HG02798 (cell line): ENCODE data around the gene APOBEC2.

Experiments
- ATAC-seq: cut with Tn5 transposase; IDR thresholded peaks from one replicate; pipeline ENCODE4 v1.9.1; 2021; ENCODE audit warnings: mild to moderate bottlenecking; ENCODE audit not compliant: unreplicated experiment, poor library complexity

Gene APOBEC2

DNA sequence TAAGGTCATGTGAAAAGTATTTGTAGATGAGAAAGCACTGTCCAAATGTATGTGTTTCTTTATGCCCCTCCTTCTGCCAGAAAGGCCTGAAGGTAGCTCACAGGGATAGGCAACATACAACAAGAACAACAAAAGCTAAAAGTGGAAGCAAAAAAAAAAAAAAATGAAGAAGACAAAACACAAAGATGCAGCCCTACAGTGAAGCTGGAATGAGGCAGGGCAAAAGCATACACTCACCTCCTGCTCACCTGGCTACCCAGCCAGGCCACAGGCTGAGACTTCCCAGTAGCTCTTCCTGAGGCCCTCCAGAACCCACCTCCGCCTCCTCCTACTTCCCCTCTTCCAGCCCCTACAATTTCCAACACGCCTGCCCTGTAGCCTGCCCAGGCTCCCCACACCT, 16.4 kb upstream of the APOBEC2 start:
- no peak for ATAC-seq

DNA sequence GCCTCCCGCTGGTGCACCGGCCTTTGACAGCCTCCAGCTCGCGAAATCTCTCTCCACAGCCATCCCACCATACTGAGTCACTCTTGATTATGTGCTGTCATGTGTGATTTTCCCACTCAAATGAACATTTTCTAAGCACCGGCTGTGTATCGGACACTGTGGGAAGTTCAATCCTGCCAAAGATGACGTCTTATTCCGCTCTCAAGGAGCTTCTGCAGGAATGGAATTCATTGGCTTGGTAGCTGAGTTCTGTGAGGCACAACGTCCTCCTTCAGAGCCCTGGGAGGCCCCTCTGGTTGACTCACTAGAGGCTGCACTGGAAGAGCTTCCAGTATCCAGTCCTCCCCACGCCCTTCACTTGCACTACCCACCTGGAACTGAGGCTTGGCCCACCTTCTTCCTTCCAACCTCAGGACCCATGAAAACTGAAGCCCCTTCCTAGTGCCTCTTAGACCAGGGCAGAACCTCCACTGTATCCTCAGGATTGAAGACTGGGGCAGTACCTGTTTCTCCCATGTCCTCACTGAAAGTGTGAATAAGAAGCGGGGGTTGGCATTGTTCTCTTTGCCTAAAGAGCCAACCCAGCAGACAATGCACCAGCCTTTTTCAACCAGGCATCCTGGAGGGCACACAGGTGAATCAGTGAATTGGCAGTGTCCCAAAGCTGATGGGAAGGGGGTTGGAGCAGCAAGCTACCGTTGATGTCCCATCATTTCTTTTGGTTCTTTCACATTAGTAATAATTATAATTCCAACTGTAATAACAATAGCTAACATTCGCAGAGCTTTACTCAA, 15.7 kb upstream of the APOBEC2 start:
- no peak for ATAC-seq

DNA sequence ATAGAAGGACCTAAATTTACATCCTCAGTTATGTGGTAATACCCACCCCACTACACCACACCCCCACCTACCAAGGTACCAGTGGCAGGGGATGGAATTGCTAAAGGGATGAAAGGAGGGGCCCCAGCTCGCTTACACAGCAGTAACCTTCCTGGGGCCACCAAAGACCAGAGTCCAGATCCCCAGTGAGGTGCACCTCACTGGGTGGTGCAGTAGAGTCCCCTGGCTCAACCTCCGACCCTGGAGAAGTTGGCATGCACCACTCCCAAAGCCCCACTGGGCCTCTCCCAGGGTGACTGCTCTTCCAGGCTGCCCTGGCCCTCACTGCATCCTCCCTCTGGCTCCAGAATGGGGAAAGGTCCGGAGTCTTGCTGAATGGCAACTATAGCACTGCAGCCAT, 14.8 kb upstream of the APOBEC2 start:
- ATAC-seq: no peak

- no peak for ATAC-seq
Measured at GRCh38 chr6:41039060-41039998, 13.7 kb upstream of the APOBEC2 start, which contains the start of gene UNC5CL. TSS of gene UNC5CL (minus strand) at chr6:41039221. CDS start at chr6:41035074, 4,147 bp downstream.

DNA sequence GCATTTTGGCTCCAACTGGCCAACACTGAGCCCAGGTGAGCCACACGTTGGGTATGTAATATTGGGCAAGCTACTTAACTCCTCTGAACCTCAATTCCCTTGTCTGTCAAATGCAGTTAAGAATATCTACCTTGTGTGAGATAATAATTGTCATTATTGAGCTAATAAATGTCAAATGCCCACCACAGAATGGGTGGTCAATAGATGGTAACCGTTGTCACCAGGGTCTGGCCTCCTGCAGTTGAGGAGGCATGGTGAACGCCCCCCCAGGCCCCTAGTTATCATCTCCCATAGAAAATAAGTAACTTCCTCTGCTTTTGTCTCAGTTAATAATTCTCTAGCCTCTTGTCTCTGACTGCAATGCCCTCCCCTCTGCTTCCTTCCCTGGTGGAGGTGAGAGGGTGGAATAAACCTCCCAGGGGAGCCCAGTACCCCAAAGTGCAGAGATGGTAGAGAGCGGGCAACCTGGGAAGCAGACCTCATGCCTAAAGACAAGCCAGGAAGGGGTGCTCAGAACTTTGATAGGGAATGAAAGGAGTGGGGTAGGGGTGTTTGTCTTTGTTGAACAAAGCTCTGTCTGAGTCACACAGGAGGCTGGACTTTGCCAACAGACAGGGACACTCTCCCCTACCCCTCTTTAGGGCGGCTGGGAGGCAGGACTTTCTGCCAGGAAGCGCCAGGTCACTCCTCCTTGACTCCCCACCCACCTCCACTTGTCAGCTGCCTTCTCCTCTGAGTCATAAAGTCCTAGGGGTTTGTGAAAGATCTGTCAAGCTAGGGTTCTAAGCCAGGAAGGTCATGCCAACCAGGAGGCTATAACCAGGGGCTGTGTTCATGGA, 12.7 kb upstream of the APOBEC2 start:
- no peak for ATAC-seq

DNA sequence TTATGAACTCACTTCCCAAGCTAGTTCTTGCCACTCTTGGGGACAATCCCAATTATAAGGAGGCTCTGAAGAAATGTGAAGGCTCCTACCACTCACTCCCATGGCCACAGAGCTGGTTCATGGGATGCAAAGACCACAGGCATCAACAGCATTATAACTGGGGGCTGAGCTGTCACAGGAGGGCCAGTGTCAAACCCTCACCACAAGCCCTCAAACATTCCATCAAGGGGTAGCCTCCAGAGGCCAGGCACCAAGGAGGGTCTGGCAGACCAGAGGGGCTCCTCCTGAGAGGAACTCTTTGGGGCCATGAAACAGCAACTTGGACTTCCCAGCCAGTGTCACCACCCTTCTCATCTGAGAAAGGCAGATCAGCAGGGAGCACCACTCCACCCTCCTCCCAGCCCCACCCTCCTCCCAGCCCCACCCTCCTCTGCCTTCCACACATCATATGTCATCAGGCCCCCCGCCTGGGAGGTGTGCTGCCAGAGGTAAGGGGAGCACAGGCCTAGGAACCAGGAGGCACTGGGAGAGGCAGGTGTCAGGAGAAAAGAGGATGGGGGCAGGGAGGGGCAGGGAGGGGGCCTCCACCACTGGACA, 12.0 kb upstream of the APOBEC2 start:
- no peak for ATAC-seq

DNA sequence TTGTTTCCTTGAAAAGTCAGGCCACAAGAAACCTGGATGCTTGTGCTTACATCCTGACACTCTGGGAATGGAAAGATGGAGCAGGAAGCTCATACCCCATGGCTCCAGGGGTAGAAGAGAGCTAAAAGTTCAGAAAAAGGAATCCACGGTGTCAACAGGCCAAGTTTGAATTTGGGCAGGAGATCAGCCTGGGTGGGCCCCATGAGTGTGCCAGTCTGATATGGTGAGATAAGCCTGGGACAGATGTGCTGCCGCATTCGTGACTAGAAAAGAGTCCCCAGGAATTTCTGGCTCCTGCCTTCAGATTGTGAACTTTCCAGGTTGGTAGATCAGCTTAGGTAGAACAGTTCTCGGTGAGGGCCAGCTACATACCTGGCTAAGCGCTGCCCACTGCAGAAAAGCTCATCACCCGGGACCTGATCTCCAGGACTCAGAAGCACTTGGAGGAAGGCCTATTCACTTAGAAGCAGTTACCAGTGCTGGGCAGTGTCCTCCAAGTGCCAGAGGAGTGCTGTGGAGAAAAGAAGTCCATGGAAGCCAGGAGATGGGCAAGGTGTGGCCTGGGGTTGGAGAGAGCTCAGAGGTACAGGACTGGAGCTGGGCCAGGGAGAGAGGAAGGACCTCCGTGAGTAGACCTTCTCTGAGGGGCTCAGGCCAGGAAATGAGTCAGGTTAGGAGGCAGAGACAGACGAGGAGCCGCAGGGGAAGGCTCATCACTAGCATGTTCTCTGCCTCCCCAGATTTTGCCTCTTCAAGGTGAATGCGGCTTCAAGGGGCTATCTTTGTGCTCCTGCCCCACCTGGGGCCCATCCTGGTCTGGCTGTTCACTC, 10.6 kb upstream of the APOBEC2 start, which contains the start of gene TSPO2:
TSPO2 (plus strand) TSS at position 242 of the 830 bp plus-strand sequence; CDS start at position 761, 519 bp downstream.
- ATAC-seq: no peak

DNA sequence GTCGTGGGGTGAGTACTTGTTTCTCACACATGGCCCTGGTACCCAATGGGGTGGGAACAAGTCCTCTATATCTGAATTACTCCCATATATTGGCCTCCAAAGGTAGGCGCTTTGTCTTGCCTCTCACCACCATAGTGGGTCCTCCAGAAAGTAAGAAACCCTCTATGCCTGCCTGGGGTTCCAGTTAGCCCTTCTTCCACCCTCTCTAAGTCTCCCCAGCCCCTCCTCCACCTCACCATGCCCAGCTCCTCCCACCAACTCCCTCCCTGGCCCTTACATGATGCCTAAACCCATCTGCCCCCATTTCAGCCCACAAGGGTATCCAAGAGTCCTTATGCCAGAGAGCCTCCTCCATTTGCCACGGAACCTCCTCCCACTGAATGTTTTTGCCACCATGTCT, 9.9 kb upstream of the APOBEC2 start:
- no peak for ATAC-seq

- ATAC-seq: no peak
Measured at GRCh38 chr6:41045664-41046063, 7.3 kb upstream of the APOBEC2 start.

- ATAC-seq: no peak
Measured at GRCh38 chr6:41046084-41046483, 6.9 kb upstream of the APOBEC2 start.

- ATAC-seq: no peak
Measured at GRCh38 chr6:41047306-41047705, 5.7 kb upstream of the APOBEC2 start.

- ATAC-seq: no peak
Measured at GRCh38 chr6:41047745-41048732, 5.0 kb upstream of the APOBEC2 start.

GRCh38 chr6:41049521-41049920, 3.5 kb upstream of the APOBEC2 start:
- ATAC-seq: no peak

- no peak for ATAC-seq
Measured at GRCh38 chr6:41049955-41050354, 3.0 kb upstream of the APOBEC2 start.

DNA sequence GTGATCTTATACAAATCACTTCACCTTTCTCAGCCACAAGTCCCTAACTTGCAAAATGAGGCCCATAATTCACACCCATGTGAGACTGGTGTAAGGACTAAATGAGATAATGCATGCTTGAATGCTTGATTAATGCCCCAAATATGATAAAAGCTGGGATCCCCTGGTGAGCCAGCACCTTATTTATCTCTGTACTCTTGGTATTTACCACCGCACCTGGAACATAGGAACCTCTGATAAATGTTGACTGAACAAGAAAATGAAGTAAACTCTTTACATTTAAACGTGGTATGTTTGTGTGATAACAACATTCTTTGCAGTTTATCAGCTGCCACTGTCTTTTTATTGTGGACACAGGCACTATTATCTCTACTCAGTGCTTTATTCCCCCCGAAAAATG, 2.5 kb upstream of the APOBEC2 start:
- ATAC-seq: no peak

DNA sequence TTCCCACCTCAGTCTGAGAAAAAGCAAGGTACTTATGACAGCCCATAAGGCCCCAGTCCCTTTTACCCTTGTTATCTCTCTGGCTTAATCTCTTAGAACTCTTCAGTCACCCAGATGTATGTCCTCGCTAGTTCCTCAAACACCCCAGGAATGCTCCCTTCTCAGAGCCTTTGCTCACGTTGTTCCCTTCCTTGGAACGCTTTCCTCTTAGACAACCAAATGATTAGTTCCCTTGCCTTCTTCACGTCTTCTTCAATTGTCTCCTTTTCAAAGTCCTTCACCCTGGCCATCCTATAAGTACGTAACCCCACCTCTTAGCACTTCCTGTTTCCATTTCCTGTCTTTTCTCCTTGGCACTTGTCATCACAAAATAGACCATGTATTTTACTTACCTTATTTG, 1.1 kb upstream of the APOBEC2 start:
- ATAC-seq: no peak

- ATAC-seq: no peak
Measured at GRCh38 chr6:41054511-41054910, 1.5 kb downstream of the APOBEC2 start.

GRCh38 chr6:41055149-41055548, 2.1 kb downstream of the APOBEC2 start:
- no peak for ATAC-seq
